ENCODE measurements around the gene MATN1. TPM values are rescaled to one million over a fixed set of nuclear protein-coding genes. Genes with fewer than 3 reads are reported as not detected.

MATN1 gene
- total RNA-seq, 4 donors from 2014 or later, result not detected

DNA sequence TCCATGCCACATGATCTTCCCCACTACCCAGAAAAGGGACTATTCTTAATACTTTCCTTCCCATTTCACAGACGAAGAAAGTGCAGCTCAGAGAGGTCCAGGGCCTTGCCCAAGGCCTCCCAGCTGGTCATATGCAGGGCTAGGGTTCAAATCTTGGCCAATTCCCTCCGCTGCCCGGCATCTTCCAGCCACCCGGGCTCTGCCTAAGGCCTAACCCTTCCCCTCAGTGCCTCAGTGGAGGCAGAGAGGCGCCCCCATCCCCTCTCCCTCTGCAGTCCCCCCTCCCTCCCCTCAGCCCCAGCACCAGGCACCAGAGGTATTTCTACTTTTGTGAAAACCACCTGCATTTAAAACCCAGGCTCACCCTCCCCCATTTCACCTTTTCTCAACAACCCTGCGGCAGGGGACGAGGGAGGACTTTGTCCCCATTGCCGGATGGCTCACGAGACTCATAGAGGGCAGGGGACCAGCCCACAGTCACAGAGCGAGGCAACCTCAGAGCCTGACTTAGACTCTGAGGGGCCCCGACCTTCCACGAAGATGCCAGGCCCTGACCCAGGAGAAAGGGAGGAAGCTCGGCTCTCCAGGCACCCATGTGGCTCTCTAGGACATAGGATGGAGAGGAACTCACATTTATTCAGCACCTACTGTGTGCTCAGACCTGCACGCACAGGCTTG lies 21.9 kb upstream of the MATN1 start:
- peak in 1 of 3 donors; percentile 68 for DNase-seq
- Histone ChIP-seq H3K4me3 (peak overlapping the region in 2 of 4 donors; percentile 6 to 13), H3K27ac (peak overlapping the region; percentile 69 to 97 (median 82)), H3K9me3 (no peaks in the 10 kb centered on the region), H3K36me3 (no peaks in the 10 kb centered on the region), H3K27me3 (no peaks in the 10 kb centered on the region), H3K4me1 (peaks cover 0 to 84% (median 59%) of the 10 kb centered on the region in 4 donors)
- no peak for TF ChIP-seq POLR2A (IDR thresholded peaks at IDR 0.05)
- TF ChIP-seq, protein P1, sequence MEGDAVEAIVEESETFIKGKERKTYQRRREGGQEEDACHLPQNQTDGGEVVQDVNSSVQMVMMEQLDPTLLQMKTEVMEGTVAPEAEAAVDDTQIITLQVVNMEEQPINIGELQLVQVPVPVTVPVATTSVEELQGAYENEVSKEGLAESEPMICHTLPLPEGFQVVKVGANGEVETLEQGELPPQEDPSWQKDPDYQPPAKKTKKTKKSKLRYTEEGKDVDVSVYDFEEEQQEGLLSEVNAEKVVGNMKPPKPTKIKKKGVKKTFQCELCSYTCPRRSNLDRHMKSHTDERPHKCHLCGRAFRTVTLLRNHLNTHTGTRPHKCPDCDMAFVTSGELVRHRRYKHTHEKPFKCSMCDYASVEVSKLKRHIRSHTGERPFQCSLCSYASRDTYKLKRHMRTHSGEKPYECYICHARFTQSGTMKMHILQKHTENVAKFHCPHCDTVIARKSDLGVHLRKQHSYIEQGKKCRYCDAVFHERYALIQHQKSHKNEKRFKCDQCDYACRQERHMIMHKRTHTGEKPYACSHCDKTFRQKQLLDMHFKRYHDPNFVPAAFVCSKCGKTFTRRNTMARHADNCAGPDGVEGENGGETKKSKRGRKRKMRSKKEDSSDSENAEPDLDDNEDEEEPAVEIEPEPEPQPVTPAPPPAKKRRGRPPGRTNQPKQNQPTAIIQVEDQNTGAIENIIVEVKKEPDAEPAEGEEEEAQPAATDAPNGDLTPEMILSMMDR (IDR thresholded peaks at IDR 0.05), result no peak

DNA sequence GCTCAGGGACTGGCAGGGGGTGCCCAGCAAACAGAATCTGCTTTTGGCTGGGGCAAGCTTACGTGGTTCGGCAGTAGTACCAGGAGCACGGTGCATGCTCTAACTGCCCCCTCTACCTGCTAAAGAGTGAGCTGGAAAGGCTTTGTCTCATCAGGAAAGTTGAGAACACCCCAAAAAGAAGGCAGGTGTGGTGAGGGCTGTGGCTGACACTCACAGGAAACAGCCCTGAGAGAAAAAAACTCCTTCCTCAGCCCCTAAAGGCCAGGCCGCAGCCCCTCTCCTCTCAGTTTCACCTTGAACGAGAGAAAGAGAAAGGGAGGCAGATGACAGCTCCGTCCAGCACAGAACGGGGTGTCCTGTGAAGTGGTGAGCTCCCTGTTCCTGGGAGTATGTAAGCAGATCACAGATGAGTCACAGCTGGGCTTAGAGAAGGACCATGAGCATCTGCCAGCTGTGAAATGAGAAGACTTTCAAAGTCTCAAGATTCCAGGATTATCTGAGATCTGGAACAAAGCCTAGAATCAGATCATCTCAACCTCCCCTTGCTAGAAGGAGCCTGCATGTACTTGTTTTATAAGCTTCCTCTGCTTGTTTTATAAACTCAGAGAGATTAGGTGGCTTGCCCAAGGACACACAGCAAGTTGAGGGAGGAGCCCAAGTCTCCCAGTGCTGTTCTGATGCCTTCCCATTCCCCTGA lies 20.8 kb upstream of the MATN1 start:
- H3K27ac ChIP-seq, result peak overlapping the region; percentile 69 to 97 (median 82)
- peak in 2 of 3 donors; percentile 68 to 82 for DNase-seq
- H3K27me3 ChIP-seq, result no peaks in the 10 kb centered on the region
- no peaks in the 10 kb centered on the region for H3K9me3 ChIP-seq
- TF ChIP-seq, protein P1 (IDR thresholded peaks at IDR 0.05), result no peak
- no peak for TF ChIP-seq POLR2A (IDR thresholded peaks at IDR 0.05)
- peaks cover 0 to 4% (median 0%) of the 10 kb centered on the region in 3 donors for H3K36me3 ChIP-seq
- peak overlapping the region in 1 of 4 donors; percentile 24 for H3K4me3 ChIP-seq
- H3K4me1 ChIP-seq, result peaks cover 0 to 81% (median 57%) of the 10 kb centered on the region in 4 donors

DNA sequence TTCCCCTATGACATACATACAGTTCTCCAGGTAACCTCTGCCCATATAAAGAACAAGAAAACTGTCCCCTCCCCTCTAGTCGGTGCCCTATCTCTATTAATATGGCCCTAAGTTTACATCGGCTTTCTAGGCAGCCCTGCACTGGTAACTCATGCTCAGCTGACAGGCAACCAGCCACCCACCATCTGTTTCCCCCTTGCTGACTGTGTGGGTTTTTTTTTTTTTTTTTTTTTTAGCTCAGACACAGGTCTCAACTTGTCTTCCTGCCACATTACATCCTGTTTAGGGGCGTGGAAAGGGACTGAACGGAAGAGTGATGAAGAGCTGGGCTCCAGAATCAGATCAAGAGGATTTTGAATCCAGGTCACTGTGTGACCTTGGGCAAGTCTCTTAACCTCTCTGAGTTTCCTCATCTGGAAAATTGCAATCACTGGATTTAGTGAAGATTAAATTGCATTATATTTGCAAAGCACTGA lies 20.2 kb upstream of the MATN1 start:
- peak in 2 of 3 donors; percentile 86 to 88 for DNase-seq
- Histone ChIP-seq H3K4me3 (peak overlapping the region in 1 of 4 donors; percentile 24), H3K9me3 (no peaks in the 10 kb centered on the region), H3K36me3 (peaks cover 0 to 9% (median 0%) of the 10 kb centered on the region in 3 donors), H3K27me3 (no peaks in the 10 kb centered on the region), H3K27ac (peak overlapping the region; percentile 69 to 97 (median 82)), H3K4me1 (peaks cover 0 to 75% (median 54%) of the 10 kb centered on the region in 4 donors)
- TF ChIP-seq, protein P1 (IDR thresholded peaks at IDR 0.05), result no peak
- TF ChIP-seq POLR2A (IDR thresholded peaks at IDR 0.05), result no peak

DNA sequence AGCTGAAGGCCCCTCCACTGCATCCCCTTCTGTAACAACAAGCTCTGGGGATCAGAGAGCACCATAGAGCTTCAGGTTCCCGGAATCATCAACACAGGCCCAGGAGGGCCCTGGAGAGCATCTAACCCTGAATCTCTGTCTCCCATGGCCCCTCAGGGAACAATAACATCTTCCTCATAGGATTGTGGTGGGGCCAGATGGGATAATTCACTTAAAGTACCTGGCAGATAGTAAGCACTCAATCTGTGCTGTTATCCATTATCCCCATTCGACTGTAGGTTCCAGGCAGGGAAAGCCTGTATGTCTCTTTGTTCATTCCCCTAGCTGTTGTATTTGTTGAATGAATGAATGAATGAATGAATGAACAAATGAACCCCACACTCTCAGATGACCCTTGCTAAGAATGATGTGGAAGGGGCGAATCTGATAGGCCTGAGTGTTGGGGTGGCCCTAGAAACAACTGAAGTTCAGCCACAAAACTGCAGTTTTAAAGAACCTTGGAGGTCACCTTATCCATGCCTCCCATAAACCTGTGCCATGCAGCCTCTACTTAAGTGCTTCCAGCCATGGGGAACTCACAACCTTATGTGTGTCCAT lies 19.7 kb upstream of the MATN1 start:
- H3K9me3 ChIP-seq, result no peaks in the 10 kb centered on the region
- no peak for TF ChIP-seq POLR2A (IDR thresholded peaks at IDR 0.05)
- TF ChIP-seq, protein P1 (IDR thresholded peaks at IDR 0.05), result no peak
- no peak overlapping the region for H3K4me3 ChIP-seq
- peaks cover 0 to 9% (median 0%) of the 10 kb centered on the region in 3 donors for H3K36me3 ChIP-seq
- no peak for DNase-seq
- H3K4me1 ChIP-seq, result peaks cover 0 to 69% (median 48%) of the 10 kb centered on the region in 4 donors
- no peaks in the 10 kb centered on the region for H3K27me3 ChIP-seq
- H3K27ac ChIP-seq, result peak overlapping the region in 3 of 4 donors; percentile 7 to 97 (median 95)

DNA sequence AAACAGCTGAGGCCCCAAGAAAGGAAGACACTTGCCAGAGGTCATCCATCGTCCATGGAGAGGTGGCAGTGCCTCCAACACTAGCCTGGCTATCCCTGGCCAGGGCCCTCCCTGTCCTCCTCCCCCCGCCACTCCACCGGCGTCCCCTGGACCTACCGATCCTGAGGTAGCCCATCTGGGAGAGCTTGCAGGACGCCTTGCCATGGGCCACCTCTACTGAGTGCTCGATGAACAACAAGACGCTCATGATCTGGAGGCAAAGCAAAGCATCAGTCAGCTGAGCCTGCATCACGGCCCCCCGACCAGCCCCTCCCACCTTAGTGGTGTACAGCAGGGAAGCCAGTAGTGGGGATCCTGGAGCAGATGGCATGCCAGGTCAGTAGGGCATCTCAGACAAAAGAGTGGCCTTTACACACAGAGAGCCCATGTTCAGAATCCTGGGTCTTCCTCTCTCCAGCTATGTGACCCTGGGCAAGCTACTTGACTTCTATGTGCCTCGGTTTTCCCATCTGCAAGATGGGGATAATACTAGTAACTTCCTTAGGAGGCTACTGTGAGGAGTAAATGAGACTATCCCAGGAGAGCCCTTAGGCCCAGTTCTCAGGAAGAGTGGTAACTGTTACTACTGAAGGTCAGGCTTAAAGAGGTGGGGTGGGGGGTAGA lies 19.0 kb upstream of the MATN1 start:
- no peak overlapping the region for H3K4me3 ChIP-seq
- no peaks in the 10 kb centered on the region for H3K27me3 ChIP-seq
- peaks cover 0 to 14% (median 0%) of the 10 kb centered on the region in 3 donors for H3K36me3 ChIP-seq
- DNase-seq, result no peak
- no peaks in the 10 kb centered on the region for H3K9me3 ChIP-seq
- peak overlapping the region in 2 of 4 donors; percentile 25 to 97 for H3K27ac ChIP-seq
- H3K4me1 ChIP-seq, result peaks cover 0 to 64% (median 43%) of the 10 kb centered on the region in 4 donors
- TF ChIP-seq, protein P1 (IDR thresholded peaks at IDR 0.05), result no peak
- TF ChIP-seq POLR2A (IDR thresholded peaks at IDR 0.05), result no peak

Data from Peyer's patch (tissue), 4 donors.